Neural cell (in vitro differentiated cells): Measurements from ENCODE around the gene LINC01488.

Experiments used
- MXI1 ChIP-seq: fragments of 450-650 bp; conservative IDR thresholded peaks from 2 replicates; pipeline ENCODE4 v1.6.1; 2014; ENCODE audit warnings: antibody characterized with exemption, mild to moderate bottlenecking; ENCODE audit not compliant: poor library complexity, severe bottlenecking
- RAD21 ChIP-seq: fragments of 450-650 bp; conservative IDR thresholded peaks from 2 replicates; pipeline ENCODE4 v1.6.1; 2014; ENCODE audit warnings: antibody characterized with exemption, mild to moderate bottlenecking, moderate library complexity

GRCh38 chr11:69470301-69470700, 11.2 kb upstream of the LINC01488 start:
- TF ChIP-seq MXI1 = no peak
- TF ChIP-seq RAD21 = no peak
